ENCODE data around the gene RWDD4.

DNA sequence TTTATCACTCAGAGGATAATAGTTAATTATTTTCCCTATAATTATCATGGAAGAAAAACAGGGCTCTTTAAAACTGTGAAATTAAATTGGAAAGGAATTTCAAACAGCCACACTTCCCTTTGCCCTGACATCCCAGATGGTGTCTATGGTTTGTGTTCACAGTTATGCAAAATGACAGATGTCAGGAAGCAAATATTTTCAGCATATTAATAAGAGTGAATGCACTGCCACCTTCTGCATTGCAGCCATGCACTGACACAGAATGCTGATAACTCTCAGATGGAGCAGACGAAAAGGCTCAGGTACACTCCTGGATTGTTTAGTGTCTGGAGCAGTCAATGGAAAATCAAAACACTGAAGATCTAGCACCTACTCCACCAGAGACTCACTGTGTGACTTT, 57.6 kb downstream of the RWDD4 start:
- TF ChIP-seq, protein P1, sequence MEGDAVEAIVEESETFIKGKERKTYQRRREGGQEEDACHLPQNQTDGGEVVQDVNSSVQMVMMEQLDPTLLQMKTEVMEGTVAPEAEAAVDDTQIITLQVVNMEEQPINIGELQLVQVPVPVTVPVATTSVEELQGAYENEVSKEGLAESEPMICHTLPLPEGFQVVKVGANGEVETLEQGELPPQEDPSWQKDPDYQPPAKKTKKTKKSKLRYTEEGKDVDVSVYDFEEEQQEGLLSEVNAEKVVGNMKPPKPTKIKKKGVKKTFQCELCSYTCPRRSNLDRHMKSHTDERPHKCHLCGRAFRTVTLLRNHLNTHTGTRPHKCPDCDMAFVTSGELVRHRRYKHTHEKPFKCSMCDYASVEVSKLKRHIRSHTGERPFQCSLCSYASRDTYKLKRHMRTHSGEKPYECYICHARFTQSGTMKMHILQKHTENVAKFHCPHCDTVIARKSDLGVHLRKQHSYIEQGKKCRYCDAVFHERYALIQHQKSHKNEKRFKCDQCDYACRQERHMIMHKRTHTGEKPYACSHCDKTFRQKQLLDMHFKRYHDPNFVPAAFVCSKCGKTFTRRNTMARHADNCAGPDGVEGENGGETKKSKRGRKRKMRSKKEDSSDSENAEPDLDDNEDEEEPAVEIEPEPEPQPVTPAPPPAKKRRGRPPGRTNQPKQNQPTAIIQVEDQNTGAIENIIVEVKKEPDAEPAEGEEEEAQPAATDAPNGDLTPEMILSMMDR (IDR thresholded peaks at IDR 0.05; ENCODE audit: borderline replicate concordance, extremely low read depth, low read length, poor library complexity, severe bottlenecking) = no peak
- no peak for TF ChIP-seq EZH2 (IDR thresholded peaks at IDR 0.05; ENCODE audit: borderline replicate concordance, low read depth, low read length, severe bottlenecking)

Measured in DND-41 (cell line).